ENCODE data around the gene STK24.

DNA sequence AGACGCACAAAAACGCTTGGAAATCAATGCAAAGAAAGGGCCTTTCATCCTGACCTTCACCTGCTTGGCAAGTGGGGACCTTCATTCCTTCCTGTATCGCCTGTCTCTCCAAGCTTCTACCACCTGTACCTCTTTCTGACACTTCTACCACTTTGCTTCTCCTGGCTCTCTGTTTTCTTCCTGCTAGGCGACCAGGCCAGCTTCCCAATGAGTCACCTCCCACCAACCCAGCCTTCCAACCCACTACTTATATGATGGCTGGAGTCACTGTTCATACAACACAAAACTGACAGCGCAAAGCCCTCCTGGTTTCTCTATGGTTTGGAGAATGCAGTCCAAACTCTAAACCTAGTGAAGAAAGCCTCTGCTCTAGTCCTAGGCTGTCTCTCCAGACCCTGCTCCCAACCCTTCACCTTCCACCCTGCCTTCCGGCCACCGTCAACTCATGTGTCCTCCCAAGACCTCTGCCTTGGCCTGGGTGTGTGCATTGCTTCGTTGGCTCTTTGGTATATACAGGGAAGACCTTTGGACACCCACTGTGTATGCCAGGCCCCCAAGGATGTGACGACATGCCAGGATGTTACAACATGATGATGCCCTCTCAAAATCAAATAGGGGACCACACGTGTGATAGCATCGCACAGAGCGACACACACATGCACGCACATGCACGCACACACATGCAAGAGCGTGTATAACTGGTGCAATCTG is 148.5 kb downstream of the STK24 start:
- TF ChIP-seq, protein P1, sequence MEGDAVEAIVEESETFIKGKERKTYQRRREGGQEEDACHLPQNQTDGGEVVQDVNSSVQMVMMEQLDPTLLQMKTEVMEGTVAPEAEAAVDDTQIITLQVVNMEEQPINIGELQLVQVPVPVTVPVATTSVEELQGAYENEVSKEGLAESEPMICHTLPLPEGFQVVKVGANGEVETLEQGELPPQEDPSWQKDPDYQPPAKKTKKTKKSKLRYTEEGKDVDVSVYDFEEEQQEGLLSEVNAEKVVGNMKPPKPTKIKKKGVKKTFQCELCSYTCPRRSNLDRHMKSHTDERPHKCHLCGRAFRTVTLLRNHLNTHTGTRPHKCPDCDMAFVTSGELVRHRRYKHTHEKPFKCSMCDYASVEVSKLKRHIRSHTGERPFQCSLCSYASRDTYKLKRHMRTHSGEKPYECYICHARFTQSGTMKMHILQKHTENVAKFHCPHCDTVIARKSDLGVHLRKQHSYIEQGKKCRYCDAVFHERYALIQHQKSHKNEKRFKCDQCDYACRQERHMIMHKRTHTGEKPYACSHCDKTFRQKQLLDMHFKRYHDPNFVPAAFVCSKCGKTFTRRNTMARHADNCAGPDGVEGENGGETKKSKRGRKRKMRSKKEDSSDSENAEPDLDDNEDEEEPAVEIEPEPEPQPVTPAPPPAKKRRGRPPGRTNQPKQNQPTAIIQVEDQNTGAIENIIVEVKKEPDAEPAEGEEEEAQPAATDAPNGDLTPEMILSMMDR (conservative IDR thresholded peaks at IDR 0.05; ENCODE audit: low read depth, low read length) = no peak
- TF ChIP-seq EZH2 (IDR thresholded peaks at IDR 0.05; ENCODE audit: borderline replicate concordance, low read depth, low read length, poor library complexity, severe bottlenecking) = no peak

All from A673 (cell line).